Uterus (tissue), 4 donors: Measurements from ENCODE around the gene ACAD10. TPM values are rescaled to one million over a fixed set of nuclear protein-coding genes. Genes with fewer than 3 reads are reported as not detected.

Experiments
- DNase-seq, 2 donors: peaks; one replicate each; pipeline ENCODE4 v3.0.0-alpha.2; 2019 to 2020
- H3K27ac ChIP-seq, 2 donors: fragments of 200-600 bp; sonication (generic); 1 replicate in 1 of 2; 2 replicates in 1 of 2; pipeline ENCODE4 v1.5.1; 2016 to 2018
- H3K27me3 ChIP-seq, 2 donors: fragments of 200-600 bp; sonication (generic); one replicate each; pipeline ENCODE4 v1.5.1; 2018 to 2019; ENCODE audit warnings: control low read depth in 1 of 2
- H3K36me3 ChIP-seq, 2 donors: fragments of 200-600 bp; sonication (generic); one replicate each; pipeline ENCODE4 v1.5.1; 2019; ENCODE audit warnings: control low read depth in 1 of 2
- H3K4me1 ChIP-seq, 2 donors: fragments of 200-600 bp; sonication (generic); one replicate each; pipeline ENCODE4 v1.5.1; 2018 to 2019; ENCODE audit warnings: control low read depth in 1 of 2
- H3K4me3 ChIP-seq, 2 donors: fragments of 200-600 bp; sonication (generic); 1 replicate in 1 of 2; 2 replicates in 1 of 2; pipeline ENCODE4 v1.5.1; 2018 to 2019; ENCODE audit warnings: mild to moderate bottlenecking in 1 of 2
- H3K9me3 ChIP-seq, 2 donors: fragments of 200-600 bp; sonication (generic); one replicate each; pipeline ENCODE4 v1.5.1; 2019; ENCODE audit warnings: control low read depth in 1 of 2
- POLR2A ChIP-seq, 2 donors: fragments of 450-650 bp; IDR thresholded peaks; one replicate each; pipeline ENCODE4 v1.6.1; 2016; ENCODE audit warnings: antibody characterized with exemption in 2 of 2, mild to moderate bottlenecking in 1 of 2, moderate library complexity in 1 of 2
- intact Hi-C: fragments of 100-400 bp; cut with DNase I; formaldehyde crosslinking; loops from one replicate; pipeline ENCODE4 v1.15.1; 2023; ENCODE audit warnings: low total_unique reads
- total RNA-seq, 4 donors: library from RNA; depleted of rRNA in 3 of 4; stranded (reverse); fragments of >200 nt in 3 of 4; gene quantifications; one replicate each; pipeline versions ENCODE4 v1.1.0 to v1.2.4, GENCODE V29; 2014 to 2023
- TF ChIP-seq, protein P1 (sequence below), 4 experiments: fragments of 200-600 bp in 2 of 4; fragments of 450-650 bp in 2 of 4; sonication (generic) in 2 of 4; IDR thresholded peaks; one replicate each; pipeline ENCODE4 v1.5.1; 2016 to 2019; ENCODE audit warnings: antibody characterized with exemption in 4 of 4, mild to moderate bottlenecking in 2 of 4, moderate library complexity in 1 of 4
- donor health status: DM: yes; HTN: yes; CAD: no.

ACAD10 gene
- total RNA-seq, 4 donors from 2014 or later: 19.4 to 46.4 (median 26.7) TPM

DNA sequence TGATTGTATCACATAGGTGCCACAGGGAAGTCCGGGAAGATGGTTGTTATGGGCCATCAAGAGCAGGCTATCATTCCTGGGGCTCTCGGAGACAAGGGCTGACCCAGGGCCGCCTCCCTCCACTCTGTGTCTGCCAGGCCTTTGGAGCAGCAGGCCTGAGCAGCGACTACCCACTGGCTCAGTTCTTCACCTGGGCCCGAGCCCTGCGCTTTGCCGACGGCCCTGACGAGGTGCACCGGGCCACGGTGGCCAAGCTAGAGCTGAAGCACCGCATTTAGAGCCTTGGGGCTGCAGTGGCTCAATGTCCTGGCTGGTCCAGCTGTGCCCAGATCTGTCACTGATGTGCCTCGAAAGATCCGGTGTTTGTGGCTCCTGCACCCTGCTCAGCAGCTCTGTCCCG lies 70.3 kb downstream of the ACAD10 start:
- DNase-seq: no peak
- H3K4me3 ChIP-seq: no peak overlapping the region
- no peaks in the 10 kb centered on the region for H3K36me3 ChIP-seq
- H3K9me3 ChIP-seq: no peaks in the 10 kb centered on the region
- intact Hi-C loops: loop anchor here (5.0 kb wide), 1 partner anchor 56 kb away; no protein-coding TSS in a partner anchor
- no peak overlapping the region for H3K27ac ChIP-seq
- H3K27me3 ChIP-seq: no peaks in the 10 kb centered on the region
- H3K4me1 ChIP-seq: no peaks in the 10 kb centered on the region
- no peak for TF ChIP-seq POLR2A (IDR thresholded peaks at IDR 0.05)
- TF ChIP-seq, protein P1, sequence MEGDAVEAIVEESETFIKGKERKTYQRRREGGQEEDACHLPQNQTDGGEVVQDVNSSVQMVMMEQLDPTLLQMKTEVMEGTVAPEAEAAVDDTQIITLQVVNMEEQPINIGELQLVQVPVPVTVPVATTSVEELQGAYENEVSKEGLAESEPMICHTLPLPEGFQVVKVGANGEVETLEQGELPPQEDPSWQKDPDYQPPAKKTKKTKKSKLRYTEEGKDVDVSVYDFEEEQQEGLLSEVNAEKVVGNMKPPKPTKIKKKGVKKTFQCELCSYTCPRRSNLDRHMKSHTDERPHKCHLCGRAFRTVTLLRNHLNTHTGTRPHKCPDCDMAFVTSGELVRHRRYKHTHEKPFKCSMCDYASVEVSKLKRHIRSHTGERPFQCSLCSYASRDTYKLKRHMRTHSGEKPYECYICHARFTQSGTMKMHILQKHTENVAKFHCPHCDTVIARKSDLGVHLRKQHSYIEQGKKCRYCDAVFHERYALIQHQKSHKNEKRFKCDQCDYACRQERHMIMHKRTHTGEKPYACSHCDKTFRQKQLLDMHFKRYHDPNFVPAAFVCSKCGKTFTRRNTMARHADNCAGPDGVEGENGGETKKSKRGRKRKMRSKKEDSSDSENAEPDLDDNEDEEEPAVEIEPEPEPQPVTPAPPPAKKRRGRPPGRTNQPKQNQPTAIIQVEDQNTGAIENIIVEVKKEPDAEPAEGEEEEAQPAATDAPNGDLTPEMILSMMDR (IDR thresholded peaks at IDR 0.05): no peak

DNA sequence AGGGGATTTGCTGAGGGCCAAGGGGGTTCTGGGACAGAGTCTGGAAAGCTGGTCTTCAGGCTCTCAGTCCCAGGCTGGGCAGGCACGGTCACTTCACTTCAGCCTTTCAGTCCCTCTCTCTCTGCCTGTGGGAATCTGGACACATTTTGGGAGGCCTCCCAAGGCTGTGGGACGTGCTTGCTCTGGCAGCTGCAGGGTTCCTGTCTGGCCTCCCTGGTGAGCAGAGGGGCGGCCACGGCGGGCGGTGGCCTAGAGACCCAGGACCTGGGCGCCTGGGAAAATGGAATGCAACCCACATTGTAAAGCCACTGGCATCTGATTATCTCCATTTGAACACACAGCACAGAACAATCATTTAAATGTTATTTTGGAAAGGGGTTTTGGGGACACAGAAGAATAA lies 70.8 kb downstream of the ACAD10 start:
- Histone ChIP-seq H3K27ac (no peak overlapping the region), H3K4me3 (no peak overlapping the region), H3K9me3 (no peaks in the 10 kb centered on the region), H3K27me3 (no peaks in the 10 kb centered on the region), H3K4me1 (no peaks in the 10 kb centered on the region), H3K36me3 (no peaks in the 10 kb centered on the region)
- no peak for TF ChIP-seq POLR2A (IDR thresholded peaks at IDR 0.05)
- TF ChIP-seq, protein P1 (IDR thresholded peaks at IDR 0.05): no peak
- intact Hi-C loops: loop anchor here (5.0 kb wide), 1 partner anchor 56 kb away; no protein-coding TSS in a partner anchor
- no peak for DNase-seq

DNA sequence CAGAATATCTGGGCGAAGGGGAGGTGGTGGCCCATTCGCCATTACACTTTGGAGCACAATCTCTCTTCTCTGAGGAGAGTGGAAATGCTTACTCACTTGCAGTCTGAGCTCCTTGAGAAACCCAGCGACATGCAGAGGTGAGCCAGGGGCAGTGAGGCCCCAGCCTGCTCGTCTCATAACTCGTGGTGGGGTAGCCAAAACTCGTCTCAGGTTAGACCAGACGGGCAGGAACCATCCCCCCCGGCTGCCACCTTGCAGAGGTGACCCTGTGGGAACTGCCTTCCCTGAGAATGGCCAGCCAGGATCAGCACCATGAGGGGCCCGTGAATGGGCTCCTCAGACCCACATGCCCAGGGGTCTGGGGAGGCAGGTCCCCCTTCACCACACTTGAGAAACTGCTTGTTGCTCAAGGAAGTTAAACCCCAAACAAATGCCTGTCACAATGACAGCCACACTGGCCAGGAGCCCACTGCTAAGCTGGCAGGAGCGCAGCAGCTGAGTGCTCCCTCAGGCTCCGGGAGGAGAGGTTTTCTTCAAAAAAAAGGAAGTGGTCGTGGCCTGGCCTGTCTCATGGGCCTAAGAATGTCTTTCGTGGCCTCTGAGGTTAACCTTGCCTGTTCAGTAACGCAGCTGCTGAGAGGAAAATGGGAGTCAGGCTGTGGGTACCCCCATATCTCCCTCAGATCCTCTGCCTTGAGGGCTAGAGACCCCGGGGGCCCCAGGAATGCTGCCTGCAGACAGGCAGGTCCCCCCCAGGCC lies 71.7 kb downstream of the ACAD10 start:
- TF ChIP-seq, protein P1 (IDR thresholded peaks at IDR 0.05): no peak
- TF ChIP-seq POLR2A (IDR thresholded peaks at IDR 0.05): no peak
- DNase-seq: no peak
- Histone ChIP-seq H3K36me3 (no peaks in the 10 kb centered on the region), H3K27me3 (no peaks in the 10 kb centered on the region), H3K4me3 (no peak overlapping the region), H3K9me3 (no peaks in the 10 kb centered on the region), H3K4me1 (no peaks in the 10 kb centered on the region), H3K27ac (no peak overlapping the region)
- intact Hi-C loops: loop anchor here (5.0 kb wide), 1 partner anchor 55 kb away; no protein-coding TSS in a partner anchor

DNA sequence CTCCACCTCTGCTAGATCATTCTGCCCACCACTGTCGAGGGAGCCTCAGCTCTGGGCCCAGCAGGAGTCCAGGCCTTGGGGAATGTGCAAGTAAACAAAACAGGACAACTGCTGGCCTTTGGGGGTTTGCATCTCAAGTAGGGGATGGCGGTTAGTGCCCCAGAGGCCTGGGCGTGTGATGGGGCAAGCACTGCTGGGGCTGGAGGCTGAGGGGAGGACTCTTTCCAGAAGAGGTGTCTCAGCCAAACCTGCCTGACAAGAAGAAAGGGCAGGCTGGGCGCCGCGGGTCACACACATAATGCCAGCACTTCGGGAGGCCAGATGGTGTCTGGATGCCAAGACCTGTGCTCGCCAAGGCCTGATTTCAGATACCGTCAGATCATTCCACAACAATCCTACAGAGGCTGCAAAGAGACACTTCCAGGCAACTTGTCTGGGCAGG lies 72.3 kb downstream of the ACAD10 start:
- Histone ChIP-seq H3K36me3 (no peaks in the 10 kb centered on the region), H3K27me3 (no peaks in the 10 kb centered on the region), H3K4me1 (no peaks in the 10 kb centered on the region), H3K9me3 (no peaks in the 10 kb centered on the region), H3K4me3 (no peak overlapping the region), H3K27ac (no peak overlapping the region)
- TF ChIP-seq, protein P1 (IDR thresholded peaks at IDR 0.05): no peak
- no peak for TF ChIP-seq POLR2A (IDR thresholded peaks at IDR 0.05)
- DNase-seq: no peak
- intact Hi-C loops: loop anchor here (5.0 kb wide), 1 partner anchor 54 kb away; no protein-coding TSS in a partner anchor

DNA sequence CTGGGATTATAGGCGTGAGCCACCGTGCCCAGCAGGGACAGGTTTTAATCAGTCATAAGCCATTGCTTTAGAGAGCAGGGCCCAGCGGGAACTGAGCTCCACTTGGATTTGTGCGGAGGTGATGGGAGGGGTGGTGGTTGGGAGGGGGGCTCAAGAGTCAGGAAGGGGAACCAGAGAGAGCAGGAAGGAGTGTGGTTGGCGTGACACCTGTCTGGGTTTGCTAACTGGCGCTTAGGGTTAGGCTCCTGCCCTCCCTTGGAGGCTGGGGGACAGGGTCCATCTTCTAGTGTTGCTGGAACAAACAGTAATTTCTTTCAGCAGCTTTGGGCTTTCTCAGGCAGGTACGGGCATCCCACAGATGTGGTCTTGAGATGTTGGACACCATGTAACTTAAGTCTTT lies 73.4 kb downstream of the ACAD10 start:
- Histone ChIP-seq H3K36me3 (no peaks in the 10 kb centered on the region), H3K4me1 (no peaks in the 10 kb centered on the region), H3K9me3 (no peaks in the 10 kb centered on the region), H3K27ac (no peak overlapping the region), H3K4me3 (no peak overlapping the region), H3K27me3 (no peaks in the 10 kb centered on the region)
- intact Hi-C loops: loop anchor here (5.0 kb wide), 1 partner anchor 53 kb away; no protein-coding TSS in a partner anchor
- DNase-seq: no peak
- TF ChIP-seq, protein P1 (IDR thresholded peaks at IDR 0.05): no peak
- TF ChIP-seq POLR2A (IDR thresholded peaks at IDR 0.05): no peak
